C4-2B (cell line): ENCODE results near the gene SSTR5.

Source experiments
- ZFX ChIP-seq: fragments of 450-650 bp; IDR thresholded peaks from 2 replicates; pipeline ENCODE4 v1.6.1; 2017
- TF ChIP-seq, protein P1 (sequence below): fragments of 450-650 bp; conservative IDR thresholded peaks from 2 replicates; pipeline ENCODE4 v1.5.1; 2017; ENCODE audit warnings: mild to moderate bottlenecking

DNA sequence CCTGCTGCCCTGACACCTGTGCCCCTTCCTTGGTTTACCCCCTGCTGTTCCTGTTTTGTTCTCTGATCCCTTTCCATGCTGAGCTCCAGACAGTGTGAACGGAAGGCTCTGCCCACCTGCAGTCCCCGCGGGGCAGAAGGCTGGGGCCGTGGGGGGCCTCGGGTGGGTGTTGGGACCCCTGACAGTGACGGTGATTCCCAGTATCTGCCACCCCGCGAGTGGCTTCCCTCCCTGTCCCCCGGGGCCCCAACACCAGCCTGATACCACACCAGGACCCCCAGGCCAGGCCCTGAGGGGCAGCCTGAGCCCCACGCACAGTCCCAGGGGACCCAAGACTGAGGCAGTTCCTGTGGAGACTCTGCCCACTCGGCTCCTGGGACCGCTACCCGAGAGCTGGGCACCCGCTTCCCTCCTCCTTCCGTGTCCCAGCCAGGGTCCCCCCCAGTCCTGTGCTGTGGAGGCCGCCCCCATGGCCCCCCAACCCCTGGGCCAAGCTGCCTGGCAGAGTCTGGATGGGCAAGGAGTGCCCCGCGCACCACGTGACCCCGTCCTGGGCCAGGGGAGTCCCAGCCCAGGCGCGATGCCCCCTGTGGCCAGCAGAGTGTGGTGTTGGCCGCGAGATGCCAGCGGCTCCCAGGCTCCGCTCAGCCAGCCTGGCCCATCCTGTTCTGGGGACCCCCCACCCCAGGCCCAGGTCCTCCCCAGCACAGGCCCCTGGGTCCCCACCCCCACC, 33.5 kb downstream of the SSTR5 start:
- TF ChIP-seq, protein P1, sequence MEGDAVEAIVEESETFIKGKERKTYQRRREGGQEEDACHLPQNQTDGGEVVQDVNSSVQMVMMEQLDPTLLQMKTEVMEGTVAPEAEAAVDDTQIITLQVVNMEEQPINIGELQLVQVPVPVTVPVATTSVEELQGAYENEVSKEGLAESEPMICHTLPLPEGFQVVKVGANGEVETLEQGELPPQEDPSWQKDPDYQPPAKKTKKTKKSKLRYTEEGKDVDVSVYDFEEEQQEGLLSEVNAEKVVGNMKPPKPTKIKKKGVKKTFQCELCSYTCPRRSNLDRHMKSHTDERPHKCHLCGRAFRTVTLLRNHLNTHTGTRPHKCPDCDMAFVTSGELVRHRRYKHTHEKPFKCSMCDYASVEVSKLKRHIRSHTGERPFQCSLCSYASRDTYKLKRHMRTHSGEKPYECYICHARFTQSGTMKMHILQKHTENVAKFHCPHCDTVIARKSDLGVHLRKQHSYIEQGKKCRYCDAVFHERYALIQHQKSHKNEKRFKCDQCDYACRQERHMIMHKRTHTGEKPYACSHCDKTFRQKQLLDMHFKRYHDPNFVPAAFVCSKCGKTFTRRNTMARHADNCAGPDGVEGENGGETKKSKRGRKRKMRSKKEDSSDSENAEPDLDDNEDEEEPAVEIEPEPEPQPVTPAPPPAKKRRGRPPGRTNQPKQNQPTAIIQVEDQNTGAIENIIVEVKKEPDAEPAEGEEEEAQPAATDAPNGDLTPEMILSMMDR, result peak; percentile 84
- no peak for TF ChIP-seq ZFX
